K562 (cell line): Measurements from ENCODE around the gene PSMD13. TPM values are rescaled to one million over a fixed set of nuclear protein-coding genes. Genes with fewer than 3 reads are reported as not detected.

Experiments used
- ATF1 ChIP-seq, 2 experiments: fragments of 450-650 bp in 1 of 2; IDR thresholded peaks; 2 replicates each; pipeline ENCODE4 v1.6.1; 2016; ENCODE audit warnings: missing compliant biosample characterization in 1 of 2, missing genetic modification characterization in 1 of 2
- E2F3 ChIP-seq: fragments of 250-450 bp; sonication (Bioruptor Pico); IDR thresholded peaks from 2 replicates; pipeline ENCODE4 v1.4.0; 2020; ENCODE audit warnings: mild to moderate bottlenecking
- E2F6 ChIP-seq, 2 experiments: IDR thresholded peaks; 2 replicates each; pipeline ENCODE4 v1.6.1; 2011; ENCODE audit warnings: borderline replicate concordance in 1 of 2, control low read depth in 1 of 2, low read depth in 1 of 2, low read length in 1 of 2, mild to moderate bottlenecking in 1 of 2, mixed read lengths in 1 of 2, moderate library complexity in 1 of 2; ENCODE audit not compliant: insufficient read depth in 1 of 2, insufficient read length in 1 of 2, poor library complexity in 1 of 2, severe bottlenecking in 1 of 2; ENCODE audit errors: extremely low read depth in 1 of 2
- GABPB2 ChIP-seq: fragments of 250-450 bp; sonication (Bioruptor Pico); conservative IDR thresholded peaks from 2 replicates; pipeline ENCODE4 v1.5.1; 2021; ENCODE audit warnings: mild to moderate bottlenecking
- HES1 ChIP-seq: fragments of 450-650 bp; IDR thresholded peaks from 2 replicates; pipeline ENCODE4 v1.6.1; 2016; ENCODE audit warnings: low read depth, mild to moderate bottlenecking, moderate library complexity
- REST ChIP-seq, 2 experiments: fragments of 450-650 bp; formaldehyde crosslinking in 1 of 2; IDR thresholded peaks; 2 replicates each; pipeline versions ENCODE4 v1.4.0 to v1.6.1; 2014 to 2020; ENCODE audit warnings: mild to moderate bottlenecking in 2 of 2, borderline replicate concordance in 1 of 2, low read depth in 1 of 2
- TRIM24 ChIP-seq, 2 experiments: fragments of 450-650 bp; IDR thresholded peaks; 2 replicates each; pipeline ENCODE4 v1.6.1; 2016
- ZFPM2 ChIP-seq: fragments of 250-450 bp; sonication (Bioruptor Pico); IDR thresholded peaks from 2 replicates; pipeline ENCODE4 v1.5.1; 2022; ENCODE audit warnings: mild to moderate bottlenecking
- polyA plus RNA-seq, 8 experiments: library from polyadenylated mRNA; depleted of rRNA in 4 of 8; stranded (reverse) in 5 of 8; unstranded in 3 of 8; fragments of >200 nt; fragmentation: Nextera tagmentation in 2 of 8; fragmentation: Illumina TruSeq in 1 of 8; extraction: Ambion mirVana in 2 of 8; extraction: Trizol in 1 of 8; gene quantifications; 2 replicates each; pipeline versions ENCODE4 v1.2.1 to v1.2.3, GENCODE V29; 2011 to 2014; ENCODE audit warnings: inconsistent platforms in 1 of 8, missing spikeins in 1 of 8
- total RNA-seq, 7 experiments: library from RNA; depleted of rRNA in 6 of 7; stranded (reverse); fragments of >200 nt in 6 of 7; fragmentation: Illumina TruSeq in 2 of 7; extraction: Trizol in 2 of 7; gene quantifications; 2 replicates each; pipeline versions ENCODE4 v1.2.1 to v1.2.3, GENCODE V29; 2011 to 2021; ENCODE audit warnings: low replicate concordance in 1 of 7
- TF ChIP-seq, protein P1 (sequence below): fragments of 450-650 bp; IDR thresholded peaks from 2 replicates; pipeline ENCODE4 v1.7.0; 2016; ENCODE audit warnings: borderline replicate concordance
- TF ChIP-seq, protein P2 (sequence below): fragments of 450-650 bp; formaldehyde crosslinking; IDR thresholded peaks from 2 replicates; pipeline ENCODE4 v1.4.0; 2020; ENCODE audit warnings: mild to moderate bottlenecking, moderate library complexity

Gene PSMD13
- total and polyA plus RNA-seq, 9 of the 15 experiments (the other 6 are each of a cell fraction or from before 2014, with no cell fraction given) = 185 to 383 (median 267) TPM

- TF ChIP-seq ZFPM2 (CRISPR knock-in tag) = 0 out of 2 replicates have a peak, but pooled peaks have one; percentile 56
- TF ChIP-seq, protein P1, sequence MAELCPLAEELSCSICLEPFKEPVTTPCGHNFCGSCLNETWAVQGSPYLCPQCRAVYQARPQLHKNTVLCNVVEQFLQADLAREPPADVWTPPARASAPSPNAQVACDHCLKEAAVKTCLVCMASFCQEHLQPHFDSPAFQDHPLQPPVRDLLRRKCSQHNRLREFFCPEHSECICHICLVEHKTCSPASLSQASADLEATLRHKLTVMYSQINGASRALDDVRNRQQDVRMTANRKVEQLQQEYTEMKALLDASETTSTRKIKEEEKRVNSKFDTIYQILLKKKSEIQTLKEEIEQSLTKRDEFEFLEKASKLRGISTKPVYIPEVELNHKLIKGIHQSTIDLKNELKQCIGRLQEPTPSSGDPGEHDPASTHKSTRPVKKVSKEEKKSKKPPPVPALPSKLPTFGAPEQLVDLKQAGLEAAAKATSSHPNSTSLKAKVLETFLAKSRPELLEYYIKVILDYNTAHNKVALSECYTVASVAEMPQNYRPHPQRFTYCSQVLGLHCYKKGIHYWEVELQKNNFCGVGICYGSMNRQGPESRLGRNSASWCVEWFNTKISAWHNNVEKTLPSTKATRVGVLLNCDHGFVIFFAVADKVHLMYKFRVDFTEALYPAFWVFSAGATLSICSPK = peak; percentile 85; the same call in 1 of the 2 replicates
- TF ChIP-seq E2F6 (IDR thresholded peaks at IDR 0.05; ENCODE audit: borderline replicate concordance in 1 of 2, extremely low read depth in 1 of 2, insufficient read depth in 1 of 2, insufficient read length in 1 of 2, low read depth in 1 of 2, low read length in 1 of 2, poor library complexity in 1 of 2, severe bottlenecking in 1 of 2) = peak in 1 of 2 experiments; percentile 47
- TF ChIP-seq HES1 = no peak
- TF ChIP-seq, protein P2, sequence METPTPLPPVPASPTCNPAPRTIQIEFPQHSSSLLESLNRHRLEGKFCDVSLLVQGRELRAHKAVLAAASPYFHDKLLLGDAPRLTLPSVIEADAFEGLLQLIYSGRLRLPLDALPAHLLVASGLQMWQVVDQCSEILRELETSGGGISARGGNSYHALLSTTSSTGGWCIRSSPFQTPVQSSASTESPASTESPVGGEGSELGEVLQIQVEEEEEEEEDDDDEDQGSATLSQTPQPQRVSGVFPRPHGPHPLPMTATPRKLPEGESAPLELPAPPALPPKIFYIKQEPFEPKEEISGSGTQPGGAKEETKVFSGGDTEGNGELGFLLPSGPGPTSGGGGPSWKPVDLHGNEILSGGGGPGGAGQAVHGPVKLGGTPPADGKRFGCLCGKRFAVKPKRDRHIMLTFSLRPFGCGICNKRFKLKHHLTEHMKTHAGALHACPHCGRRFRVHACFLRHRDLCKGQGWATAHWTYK (CRISPR knock-in tag) = peak; percentile 56; the same call in 1 of the 2 replicates
- TF ChIP-seq GABPB2 (CRISPR knock-in tag) = no peak
- no peak; the same call in 1 of the 2 replicates for TF ChIP-seq REST (IDR thresholded peaks at IDR 0.05; ENCODE audit: borderline replicate concordance)
- peak; percentile 47; the same call in 1 of the 2 replicates for TF ChIP-seq REST (CRISPR knock-in tag; IDR thresholded peaks at IDR 0.05; ENCODE audit: low read depth)
- peak in 1 of 2 experiments; percentile 89; a peak in 2 of 4 replicates for TF ChIP-seq TRIM24 (IDR thresholded peaks at IDR 0.05)
- TF ChIP-seq E2F3 = peak; percentile 52; the same call in 1 of the 2 replicates
- TF ChIP-seq ATF1 (CRISPR knock-in tag; IDR thresholded peaks at IDR 0.05) = peak; percentile 51; the same call in 1 of the 2 replicates
- peak; percentile 86; the same call in 1 of the 2 replicates for TF ChIP-seq ATF1 (tag; IDR thresholded peaks at IDR 0.05)
Measured at GRCh38 chr11:235997-236773, 591 bp upstream of the PSMD13 start, which contains the start of gene SIRT3 (continued).
